ENCODE data around the gene SMOC1.

DNA sequence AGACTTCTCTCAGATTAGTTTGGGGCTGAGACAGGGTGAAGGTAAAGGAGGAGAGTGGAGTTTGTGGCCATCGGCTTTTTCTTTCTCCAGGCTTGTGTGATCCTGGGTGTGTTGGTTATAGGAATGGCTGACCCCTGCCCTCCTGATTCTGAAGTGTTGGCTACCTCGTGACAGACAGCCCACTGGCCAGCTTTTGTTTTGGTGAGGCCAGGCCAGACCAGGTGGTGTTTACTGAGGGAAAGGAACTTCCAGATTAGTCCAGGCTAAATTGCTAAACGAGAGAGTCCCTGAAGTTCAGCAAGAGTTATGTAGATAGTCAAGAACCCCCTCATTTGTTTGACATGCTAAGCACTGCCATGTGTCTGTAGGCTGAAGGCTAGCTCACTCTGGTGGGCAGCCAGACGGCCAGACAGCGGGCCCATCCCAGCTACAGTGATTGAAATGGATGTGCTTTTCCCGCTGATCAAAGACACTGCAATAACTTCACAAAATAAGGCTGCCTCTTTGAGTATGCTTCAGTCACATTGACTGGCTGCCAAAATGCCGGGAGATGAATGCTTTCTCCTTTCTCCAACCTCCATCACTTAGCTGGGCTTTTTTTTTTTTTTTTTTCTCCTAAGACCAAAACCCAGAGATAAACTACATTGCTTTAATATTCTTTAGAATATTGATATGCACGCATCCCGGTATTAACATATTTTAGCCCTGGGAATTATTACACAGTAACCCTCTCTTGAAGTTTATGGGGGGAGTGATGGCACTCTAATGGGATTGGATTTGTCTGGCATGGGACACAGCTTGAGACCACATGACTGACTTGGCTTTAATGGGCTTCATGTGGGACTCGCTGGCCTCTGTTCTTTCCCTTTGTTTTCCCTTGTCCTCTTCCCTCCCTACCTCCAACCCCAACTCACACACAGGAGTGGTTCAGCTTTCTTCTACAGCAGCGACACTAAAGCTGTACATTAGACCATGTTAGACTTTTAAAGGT is 76.9 kb downstream of the SMOC1 start:
- TF ChIP-seq POLR2A (IDR thresholded peaks at IDR 0.05) (no peak), POLR2AphosphoS5 (IDR thresholded peaks at IDR 0.05) (no peak)
- TF ChIP-seq, protein P1, sequence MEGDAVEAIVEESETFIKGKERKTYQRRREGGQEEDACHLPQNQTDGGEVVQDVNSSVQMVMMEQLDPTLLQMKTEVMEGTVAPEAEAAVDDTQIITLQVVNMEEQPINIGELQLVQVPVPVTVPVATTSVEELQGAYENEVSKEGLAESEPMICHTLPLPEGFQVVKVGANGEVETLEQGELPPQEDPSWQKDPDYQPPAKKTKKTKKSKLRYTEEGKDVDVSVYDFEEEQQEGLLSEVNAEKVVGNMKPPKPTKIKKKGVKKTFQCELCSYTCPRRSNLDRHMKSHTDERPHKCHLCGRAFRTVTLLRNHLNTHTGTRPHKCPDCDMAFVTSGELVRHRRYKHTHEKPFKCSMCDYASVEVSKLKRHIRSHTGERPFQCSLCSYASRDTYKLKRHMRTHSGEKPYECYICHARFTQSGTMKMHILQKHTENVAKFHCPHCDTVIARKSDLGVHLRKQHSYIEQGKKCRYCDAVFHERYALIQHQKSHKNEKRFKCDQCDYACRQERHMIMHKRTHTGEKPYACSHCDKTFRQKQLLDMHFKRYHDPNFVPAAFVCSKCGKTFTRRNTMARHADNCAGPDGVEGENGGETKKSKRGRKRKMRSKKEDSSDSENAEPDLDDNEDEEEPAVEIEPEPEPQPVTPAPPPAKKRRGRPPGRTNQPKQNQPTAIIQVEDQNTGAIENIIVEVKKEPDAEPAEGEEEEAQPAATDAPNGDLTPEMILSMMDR (IDR thresholded peaks at IDR 0.05), result no peak

Data from sigmoid colon (tissue), 4 donors.